ENCODE measurements around the gene CNTNAP4. TPM values are rescaled to one million over a fixed set of nuclear protein-coding genes. Genes with fewer than 3 reads are reported as not detected.

Gene CNTNAP4
- total and polyA plus RNA-seq, 2 of the 4 experiments (the other 2 are of a cell fraction): not detected

DNA sequence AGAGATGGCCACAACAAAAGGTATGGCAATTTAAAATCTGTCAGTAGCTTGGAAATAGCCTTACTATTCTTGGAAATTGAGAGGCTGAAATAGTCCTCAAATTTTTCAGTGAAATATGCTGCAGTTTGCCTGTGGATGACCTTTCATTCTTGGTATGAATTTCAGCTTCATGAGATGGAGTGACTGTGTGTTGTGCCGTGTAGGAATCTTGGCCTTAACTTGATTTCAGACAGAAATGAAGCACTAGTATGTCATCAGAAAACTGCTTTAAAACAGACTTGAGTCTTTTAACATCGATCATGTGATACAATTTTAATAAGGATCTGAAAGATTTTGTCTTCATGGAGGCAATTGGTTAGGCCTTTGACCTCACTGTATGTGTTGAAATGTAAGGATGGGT lies 247.2 kb downstream of the CNTNAP4 start:
- Histone ChIP-seq H3K27ac (ENCODE audit: insufficient read depth, low read length) (no peak overlapping the region), H3K4me2 (ENCODE audit: low read depth, low read length) (no peak overlapping the region), H2AFZ (replicated peaks; ENCODE audit: low read length, poor library complexity) (no peak overlapping the region), H3K4me3 (ENCODE audit: insufficient read depth, low read depth, low read length) (no peak overlapping the region), H2BK5ac (ENCODE audit: low read depth, low read length, poor library complexity, severe bottlenecking) (no peak overlapping the region), H4K8ac (ENCODE audit: low read depth in 2 of 2, low read length in 2 of 2) (no peak overlapping the region), H2BK20ac (ENCODE audit: low read depth, low read length) (no peak overlapping the region), H3K14ac (replicated peaks; ENCODE audit: low read depth, low read length) (no peak overlapping the region), H3K36me3 (ENCODE audit: control insufficient read depth, insufficient read depth, low read length) (no peaks in the 10 kb centered on the region), H3K4me1 (ENCODE audit: control insufficient read depth, insufficient read depth, low read length) (no peaks in the 10 kb centered on the region), H3K79me1 (ENCODE audit: low read depth in 1 of 2, low read length in 2 of 2) (no peaks in the 10 kb centered on the region), H3K9ac (ENCODE audit: low read depth, low read length) (no peak overlapping the region), H3K23ac (ENCODE audit: low read depth, low read length) (no peak overlapping the region), H3K18ac (ENCODE audit: low read depth, low read length) (no peak overlapping the region), H3K9me1 (ENCODE audit: insufficient read depth, low read length) (no peaks in the 10 kb centered on the region), H3K56ac (ENCODE audit: extremely low read depth, insufficient read depth, low read length) (no peak overlapping the region), H3K9me3 (ENCODE audit: control insufficient read depth, insufficient read depth, low read length) (no peaks in the 10 kb centered on the region), H4K5ac (ENCODE audit: low read depth, low read length) (no peak overlapping the region), H2BK15ac (ENCODE audit: low read depth, low read length) (no peak overlapping the region), H4K91ac (ENCODE audit: insufficient read depth, low read depth, low read length) (no peak overlapping the region), H2AK5ac (ENCODE audit: low read depth, low read length) (no peak overlapping the region), H2BK120ac (ENCODE audit: low read depth, low read length) (no peak overlapping the region), H3K27me3 (ENCODE audit: control insufficient read depth, insufficient read depth, low read length) (no peaks in the 10 kb centered on the region), H2AK9ac (replicated peaks; ENCODE audit: low read depth, low read length, poor library complexity) (no peak overlapping the region), H4K20me1 (ENCODE audit: insufficient read depth, low read length) (no peaks in the 10 kb centered on the region), H3K4ac (ENCODE audit: low read depth, low read length) (no peak overlapping the region)
- no CpG with 5 or more reads among the region's 2 CpGs for WGBS, 2 experiments (ENCODE audit: extremely low coverage in 2 of 2, insufficient read length in 1 of 2)
- in situ Hi-C loops (cut with MboI; ENCODE audit: low sequenced_read_pairs): no loop called here
- ChIA-PET POLR2A (ENCODE audit: unreplicated experiment) (no interaction called here), CTCF (no interaction called here)
- BruUV-seq (replicated peaks): no TSS peak
- intact Hi-C loops (cut with micrococcal nuclease): no loop called here
- DNase-seq (no peak), ATAC-seq (ENCODE audit: low read depth) (no peak)
- TF ChIP-seq SMC3 (IDR thresholded peaks at IDR 0.05; ENCODE audit: low read depth, low read length) (no peak), BHLHE40 (IDR thresholded peaks at IDR 0.05; ENCODE audit: low read depth, low read length) (no peak), CHD1 (IDR thresholded peaks at IDR 0.05; ENCODE audit: low read depth, low read length) (no peak), FOS (IDR thresholded peaks at IDR 0.05; ENCODE audit: low read depth, low read length) (no peak), NFE2L2 (IDR thresholded peaks at IDR 0.05; ENCODE audit: low read depth, low read length) (no peak), POLR2A (IDR thresholded peaks at IDR 0.05; ENCODE audit: low read depth, low read length) (no peak), CEBPB (IDR thresholded peaks at IDR 0.05; ENCODE audit: low read depth, low read length) (no peak), MAZ (IDR thresholded peaks at IDR 0.05; ENCODE audit: borderline replicate concordance, low read depth, low read length) (no peak), MAFK (IDR thresholded peaks at IDR 0.05; ENCODE audit: low read depth, low read length) (no peak), RAD21 (IDR thresholded peaks at IDR 0.05; ENCODE audit: low read length) (no peak), RFX5 (IDR thresholded peaks at IDR 0.05; ENCODE audit: low read depth, low read length) (no peak), MXI1 (IDR thresholded peaks at IDR 0.05; ENCODE audit: borderline replicate concordance, low read depth, low read length) (no peak), USF2 (IDR thresholded peaks at IDR 0.05; ENCODE audit: low read depth, low read length) (no peak), RCOR1 (IDR thresholded peaks at IDR 0.05; ENCODE audit: insufficient replicate concordance, low read length) (no peak)
- TF ChIP-seq, protein P1, sequence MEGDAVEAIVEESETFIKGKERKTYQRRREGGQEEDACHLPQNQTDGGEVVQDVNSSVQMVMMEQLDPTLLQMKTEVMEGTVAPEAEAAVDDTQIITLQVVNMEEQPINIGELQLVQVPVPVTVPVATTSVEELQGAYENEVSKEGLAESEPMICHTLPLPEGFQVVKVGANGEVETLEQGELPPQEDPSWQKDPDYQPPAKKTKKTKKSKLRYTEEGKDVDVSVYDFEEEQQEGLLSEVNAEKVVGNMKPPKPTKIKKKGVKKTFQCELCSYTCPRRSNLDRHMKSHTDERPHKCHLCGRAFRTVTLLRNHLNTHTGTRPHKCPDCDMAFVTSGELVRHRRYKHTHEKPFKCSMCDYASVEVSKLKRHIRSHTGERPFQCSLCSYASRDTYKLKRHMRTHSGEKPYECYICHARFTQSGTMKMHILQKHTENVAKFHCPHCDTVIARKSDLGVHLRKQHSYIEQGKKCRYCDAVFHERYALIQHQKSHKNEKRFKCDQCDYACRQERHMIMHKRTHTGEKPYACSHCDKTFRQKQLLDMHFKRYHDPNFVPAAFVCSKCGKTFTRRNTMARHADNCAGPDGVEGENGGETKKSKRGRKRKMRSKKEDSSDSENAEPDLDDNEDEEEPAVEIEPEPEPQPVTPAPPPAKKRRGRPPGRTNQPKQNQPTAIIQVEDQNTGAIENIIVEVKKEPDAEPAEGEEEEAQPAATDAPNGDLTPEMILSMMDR (conservative IDR thresholded peaks at IDR 0.05; ENCODE audit: low read depth, low read length): no peak
- TF ChIP-seq, protein P2, sequence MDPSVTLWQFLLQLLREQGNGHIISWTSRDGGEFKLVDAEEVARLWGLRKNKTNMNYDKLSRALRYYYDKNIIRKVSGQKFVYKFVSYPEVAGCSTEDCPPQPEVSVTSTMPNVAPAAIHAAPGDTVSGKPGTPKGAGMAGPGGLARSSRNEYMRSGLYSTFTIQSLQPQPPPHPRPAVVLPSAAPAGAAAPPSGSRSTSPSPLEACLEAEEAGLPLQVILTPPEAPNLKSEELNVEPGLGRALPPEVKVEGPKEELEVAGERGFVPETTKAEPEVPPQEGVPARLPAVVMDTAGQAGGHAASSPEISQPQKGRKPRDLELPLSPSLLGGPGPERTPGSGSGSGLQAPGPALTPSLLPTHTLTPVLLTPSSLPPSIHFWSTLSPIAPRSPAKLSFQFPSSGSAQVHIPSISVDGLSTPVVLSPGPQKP (IDR thresholded peaks at IDR 0.05; ENCODE audit: borderline replicate concordance, low read depth, low read length): no peak
- dilution Hi-C loops (cut with HindIII; ENCODE audit: low sequenced_read_pairs, unreplicated experiment): no loop called here
